ENCODE data around the gene SH3BP4.

GRCh38 chr2:234913208-234913626 lies 38.6 kb upstream of the SH3BP4 start:
- TF ChIP-seq CTCF (IDR thresholded peaks at IDR 0.05; ENCODE audit: insufficient read depth, low read length, poor library complexity, severe bottlenecking) (no peak), EZH2phosphoT487 (conservative IDR thresholded peaks at IDR 0.05; ENCODE audit: low read length) (no peak)

Measured in SU-DHL-6 (cell line).